Heart left ventricle (tissue), 16 donors: ENCODE measurements around the gene GABRB1. TPM values are rescaled to one million over a fixed set of nuclear protein-coding genes. Genes with fewer than 3 reads are reported as not detected.

Experiments used
- ATAC-seq, 4 donors: fragments of 200-7000 bp; cut with Tn5 transposase; one replicate each; pipeline ENCODE4 v1.9.1; 2020 to 2022; ENCODE audit warnings: moderate library complexity in 4 of 4, mild to moderate bottlenecking in 3 of 4, moderate number of reproducible peaks in 1 of 4
- DNase-seq, 5 donors: peaks; one replicate each; pipeline ENCODE4 v3.0.0-alpha.2; 2020
- H3K27ac ChIP-seq, 12 donors: fragments of 200-600 bp; sonication (generic) in 4 of 12; one replicate each; pipeline versions ENCODE4 v1.5.0 to v1.8.0; 2016 to 2022; ENCODE audit warnings: mild to moderate bottlenecking in 2 of 12
- H3K27me3 ChIP-seq, 9 donors: fragments of 200-600 bp; sonication (generic) in 2 of 9; one replicate each; pipeline versions ENCODE4 v1.5.1 to v1.8.0; 2016 to 2022; ENCODE audit warnings: mild to moderate bottlenecking in 3 of 9
- H3K36me3 ChIP-seq, 9 donors: fragments of 200-600 bp; sonication (generic) in 2 of 9; one replicate each; pipeline versions ENCODE4 v1.5.0 to v1.8.0; 2018 to 2022; ENCODE audit warnings: mild to moderate bottlenecking in 2 of 9
- H3K4me1 ChIP-seq, 12 donors: fragments of 200-600 bp; sonication (generic) in 4 of 12; one replicate each; pipeline versions ENCODE4 v1.5.0 to v1.8.0; 2016 to 2022; ENCODE audit warnings: mild to moderate bottlenecking in 3 of 12
- H3K4me3 ChIP-seq, 12 donors: fragments of 200-600 bp; sonication (generic) in 4 of 12; one replicate each; pipeline versions ENCODE4 v1.5.0 to v1.8.0; 2017 to 2022; ENCODE audit warnings: mild to moderate bottlenecking in 9 of 12, moderate library complexity in 4 of 12
- H3K9me3 ChIP-seq, 12 donors: fragments of 200-600 bp; sonication (generic) in 4 of 12; one replicate each; pipeline versions ENCODE4 v1.5.0 to v1.8.0; 2016 to 2022; ENCODE audit warnings: mild to moderate bottlenecking in 1 of 12
- POLR2A ChIP-seq, 2 donors: fragments of 450-650 bp; IDR thresholded peaks; one replicate each; pipeline ENCODE4 v1.6.1; 2017; ENCODE audit warnings: antibody characterized with exemption in 2 of 2, mild to moderate bottlenecking in 2 of 2, moderate library complexity in 2 of 2
- WGBS, 4 donors: extraction: QIAGEN DNeasy Blood & Tissue Kit in 2 of 4; methylation state at CpG; one replicate each; pipeline versions ENCODE4 v1.1.5 to v1.1.7; 2013 to 2018; 5-methylcytosine and 5-hydroxymethylcytosine counted together
- intact Hi-C, 10 donors: fragments of 100-400 bp; cut with DNase I; formaldehyde crosslinking; loops; one replicate each; pipeline versions ENCODE4 v1.11.1 to v1.14.2; 2022
- polyA plus RNA-seq, 2 donors: library from polyadenylated mRNA; stranded (reverse); fragments of 200-250 nt; gene quantifications; one replicate each; pipeline ENCODE4 v1.2.3, GENCODE V29; 2013
- total RNA-seq, 9 donors: library from RNA; depleted of rRNA in 2 of 9; stranded (reverse); fragments of >200 nt in 2 of 9; fragmentation: NEBNext Ultra II Directional in 3 of 9; extraction: Animal tissue kit (Norgen Biotek cat#: 25700) in 3 of 9; gene quantifications; one replicate each; pipeline versions ENCODE4 v1.1.0 to v1.2.4, GENCODE V29; 2016 to 2023
- TF ChIP-seq, protein P1 (sequence below), 12 donors: fragments of 200-600 bp; sonication (generic) in 4 of 12; IDR thresholded peaks; one replicate each; pipeline versions ENCODE4 v1.5.0 to v1.8.0; 2018 to 2022; ENCODE audit warnings: antibody characterized with exemption in 12 of 12, mild to moderate bottlenecking in 5 of 12
- donor health status: ischemic (EF 13 %, LVEDD 7.1; RV severe dilation, severe dysfunction).
- donor health status: healthy with polysubstance abuse.
- donor health status: DM: no; HTN: yes; CAD: no.
- donor health status: DM: no; HTN: no; CAD: no.
- donor health status: ischemic (EF 25% LVEDD 6.9; RV normal size, moderate dysfunction).
- donor health status: ischemic (EF 25% LVEDD 5.7; RV mildly dilated, moderate dysfunction).
- donor health status: healthy.
- donor health status: DM: yes; HTN: yes; CAD: no.
- donor health status: ischemic (EF 35%, LVEDD 5.7; RV mildly dilated, moderate dysfunction).
- donor health status: nonischemic (EF 11% LVEDD 7.7; RV severe dilation, severe dysfunction).
- donor health status: DM: yes; HTN: yes; CAD: no.
- donor health status: PGD.
- donor health status: ischemic (EF 29% LVEDD 5.4; RV normal size, mild dysfunction).
- donor health status: nonischemic (EF 23%, LVEDD 6.1; RV moderate dilation, normal function).

Gene GABRB1
- total and polyA plus RNA-seq, 11 donors: 1.0 to 13.6 (median 4.5) TPM

DNA sequence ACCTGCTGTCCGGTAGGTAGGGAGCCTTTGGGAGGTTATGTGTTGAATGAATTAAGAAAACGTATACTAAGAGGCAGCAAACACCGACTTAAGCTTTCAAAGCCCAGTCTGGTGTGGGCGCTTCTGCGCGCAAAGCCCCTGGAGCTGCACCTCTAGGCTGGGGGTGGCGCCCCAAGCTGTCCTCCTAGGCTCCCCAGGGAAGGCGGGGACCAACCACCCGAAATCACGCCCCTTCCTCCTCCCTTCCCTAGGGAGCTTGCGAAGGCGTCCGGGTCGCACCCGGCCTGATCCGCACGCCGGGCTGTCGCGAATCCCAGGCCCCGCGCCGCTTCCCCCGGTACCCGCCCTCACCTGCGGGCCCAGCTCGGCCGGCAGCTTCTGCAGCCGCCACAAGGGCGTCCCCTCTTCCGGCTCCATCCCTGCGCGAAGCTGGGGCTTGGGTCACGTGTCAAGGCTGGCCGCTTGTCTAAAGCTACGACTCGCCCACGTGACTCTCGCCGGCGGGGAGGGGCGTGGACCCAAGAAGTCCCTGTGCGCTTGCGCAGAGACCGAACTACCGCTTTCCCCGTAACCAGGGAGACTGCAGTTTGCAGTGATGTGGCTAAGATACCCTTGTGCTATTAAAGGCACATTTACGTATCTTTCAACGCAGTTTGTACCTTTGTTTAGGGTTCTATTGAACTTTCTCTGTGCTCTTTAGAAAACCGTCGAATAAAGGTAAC is 432.0 kb downstream of the GABRB1 start, which contains the start of gene COMMD8:
Gene COMMD8, minus strand, starts transcription at position 468 of the 722 bp plus-strand sequence. Its CDS starts 51 bp downstream, at position 417.
- intact Hi-C loops: loop anchor here in 8 of 10 donors (1.0 to 10.0 kb wide), 6 partner anchors 21 to 104 kb away; partner anchors contain the start of gene ATP10D (in 4 of the 8)
- no peaks in the 10 kb centered on the region for H3K9me3 ChIP-seq
- peak; percentile 97 to 99 (median 99) for ATAC-seq

GRCh38 chr4:47465004-47465403 is 433.6 kb downstream of the GABRB1 start:
- no peak overlapping the region for H3K27ac ChIP-seq
- no peaks in the 10 kb centered on the region for H3K9me3 ChIP-seq
- H3K27me3 ChIP-seq: no peaks in the 10 kb centered on the region
- peaks cover 0 to 30% (median 4%) of the 10 kb centered on the region in 12 donors for H3K4me1 ChIP-seq
- 78 to 95% (median 86%) methylated on average over 2 of the region's 2 CpGs for WGBS, 4 donors
- H3K4me3 ChIP-seq: no peak overlapping the region
- intact Hi-C loops: loop anchor here in 2 of 10 donors (10.0 kb wide), 1 partner anchor 100 kb away; no protein-coding TSS in a partner anchor
- DNase-seq (no peak), ATAC-seq (no peak)
- H3K36me3 ChIP-seq: peaks cover 0 to 2% (median 0%) of the 10 kb centered on the region in 9 donors
- TF ChIP-seq POLR2A (IDR thresholded peaks at IDR 0.05): no peak

More for the DNA sequence above, 432.0 kb downstream of the GABRB1 start, which contains the start of gene COMMD8:
- peak in 1 of 2 donors; percentile 82 for TF ChIP-seq POLR2A (IDR thresholded peaks at IDR 0.05)
- TF ChIP-seq, protein P1, sequence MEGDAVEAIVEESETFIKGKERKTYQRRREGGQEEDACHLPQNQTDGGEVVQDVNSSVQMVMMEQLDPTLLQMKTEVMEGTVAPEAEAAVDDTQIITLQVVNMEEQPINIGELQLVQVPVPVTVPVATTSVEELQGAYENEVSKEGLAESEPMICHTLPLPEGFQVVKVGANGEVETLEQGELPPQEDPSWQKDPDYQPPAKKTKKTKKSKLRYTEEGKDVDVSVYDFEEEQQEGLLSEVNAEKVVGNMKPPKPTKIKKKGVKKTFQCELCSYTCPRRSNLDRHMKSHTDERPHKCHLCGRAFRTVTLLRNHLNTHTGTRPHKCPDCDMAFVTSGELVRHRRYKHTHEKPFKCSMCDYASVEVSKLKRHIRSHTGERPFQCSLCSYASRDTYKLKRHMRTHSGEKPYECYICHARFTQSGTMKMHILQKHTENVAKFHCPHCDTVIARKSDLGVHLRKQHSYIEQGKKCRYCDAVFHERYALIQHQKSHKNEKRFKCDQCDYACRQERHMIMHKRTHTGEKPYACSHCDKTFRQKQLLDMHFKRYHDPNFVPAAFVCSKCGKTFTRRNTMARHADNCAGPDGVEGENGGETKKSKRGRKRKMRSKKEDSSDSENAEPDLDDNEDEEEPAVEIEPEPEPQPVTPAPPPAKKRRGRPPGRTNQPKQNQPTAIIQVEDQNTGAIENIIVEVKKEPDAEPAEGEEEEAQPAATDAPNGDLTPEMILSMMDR (IDR thresholded peaks at IDR 0.05): peak in 9 of 12 donors; percentile 13 to 61 (median 32)
- Histone ChIP-seq H3K36me3 (peaks cover 0 to 17% (median 7%) of the 10 kb centered on the region in 9 donors), H3K27ac (peak within 1 kb of the TSS; percentile 29 to 92 (median 86)), H3K4me1 (peaks cover 0 to 30% (median 4%) of the 10 kb centered on the region in 12 donors), H3K27me3 (no peaks in the 10 kb centered on the region), H3K4me3 (peak within 1 kb of the TSS; percentile 64 to 92 (median 77))
- 0 to 1% (median 1%) methylated on average over 31 to 51 of the region's 51 CpGs for WGBS, 4 donors
- DNase-seq: peak; percentile 95 to 99 (median 98)

DNA sequence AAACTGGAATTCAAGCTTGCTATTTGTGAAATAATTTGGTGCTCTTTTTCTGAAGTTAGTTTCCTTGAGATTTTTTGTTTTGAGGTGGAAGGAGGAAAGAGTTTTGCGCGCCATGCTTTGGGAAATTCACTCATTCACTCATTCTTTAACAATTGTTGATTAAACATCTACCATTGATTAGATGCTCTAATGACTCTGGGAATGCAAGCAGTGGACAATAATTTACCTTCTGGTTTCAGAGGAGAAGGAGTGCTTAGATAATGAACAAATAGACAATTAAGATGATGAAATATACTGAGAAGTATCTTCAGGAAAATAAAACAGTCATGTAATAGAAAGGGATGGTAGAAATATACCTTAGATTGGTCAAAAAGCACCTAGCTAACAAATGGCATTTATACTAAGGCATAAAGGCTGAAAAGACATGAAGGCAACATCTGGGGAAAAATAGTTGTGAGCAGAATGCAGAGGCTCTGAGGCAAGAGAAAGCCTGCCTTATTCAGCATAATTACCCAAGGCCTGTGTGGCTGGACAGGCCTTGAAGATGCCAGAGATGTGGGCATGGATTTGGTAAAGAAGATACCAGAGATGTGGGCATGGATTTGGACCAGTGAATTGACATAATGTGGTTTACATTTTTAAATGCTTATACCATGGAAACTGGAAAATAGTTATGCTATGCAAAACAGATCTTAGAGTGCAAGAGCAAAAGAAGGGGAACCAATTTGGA is 434.9 kb downstream of the GABRB1 start:
- H3K36me3 ChIP-seq: no peaks in the 10 kb centered on the region
- DNase-seq (no peak), ATAC-seq (no peak)
- TF ChIP-seq, protein P1 (IDR thresholded peaks at IDR 0.05): no peak
- TF ChIP-seq POLR2A (IDR thresholded peaks at IDR 0.05): no peak
- H3K27me3 ChIP-seq: no peaks in the 10 kb centered on the region
- no peak overlapping the region for H3K27ac ChIP-seq
- peaks cover 0 to 20% (median 3%) of the 10 kb centered on the region in 12 donors for H3K4me1 ChIP-seq
- WGBS, 4 donors: 37 to 75% (median 42%) methylated on average over 2 of the region's 2 CpGs
- no peaks in the 10 kb centered on the region for H3K9me3 ChIP-seq
- intact Hi-C loops: loop anchor here in 2 of 10 donors (10.0 kb wide), 1 partner anchor 99 kb away; no protein-coding TSS in a partner anchor
- no peak overlapping the region for H3K4me3 ChIP-seq

GRCh38 chr4:47468706-47469365 is 437.5 kb downstream of the GABRB1 start:
- Histone ChIP-seq H3K27ac (no peak overlapping the region), H3K4me1 (peaks cover 0 to 4% (median 0%) of the 10 kb centered on the region in 12 donors), H3K9me3 (no peaks in the 10 kb centered on the region), H3K4me3 (no peak overlapping the region), H3K27me3 (no peaks in the 10 kb centered on the region), H3K36me3 (no peaks in the 10 kb centered on the region)
- WGBS, 4 donors: 76 to 80% (median 79%) methylated on average over 6 of the region's 6 CpGs
- TF ChIP-seq, protein P1 (IDR thresholded peaks at IDR 0.05): no peak
- TF ChIP-seq POLR2A (IDR thresholded peaks at IDR 0.05): no peak
- no peak for ATAC-seq
- DNase-seq: no peak
- intact Hi-C loops: loop anchor here in 2 of 10 donors (10.0 kb wide), 1 partner anchor 96 kb away; no protein-coding TSS in a partner anchor
